HL-60 (cell line): Measurements from ENCODE around the gene MANF.

Source experiments
- DNase-seq, 2 experiments: peaks; one replicate each; pipeline ENCODE4 v3.0.0-alpha.2; 2010 to 2020; ENCODE audit warnings: low read depth in 1 of 2, low spot score in 1 of 2
- H3K27ac ChIP-seq: fragments of 250-450 bp; sonication (Bioruptor Pico); replicated peaks from 2 replicates; pipeline ENCODE4 v1.5.1; 2020; ENCODE audit warnings: mild to moderate bottlenecking, moderate library complexity
- H3K27me3 ChIP-seq: fragments of 250-450 bp; sonication (Bioruptor Pico); 2 replicates; pipeline ENCODE4 v1.5.1; 2021; ENCODE audit warnings: mild to moderate bottlenecking, moderate library complexity; ENCODE audit not compliant: insufficient read depth, poor library complexity, severe bottlenecking
- H3K4me3 ChIP-seq: replicated peaks from 2 replicates; pipeline ENCODE4 v1.5.1; 2011; ENCODE audit warnings: mild to moderate bottlenecking, control low read depth, low read length; ENCODE audit not compliant: insufficient read depth
- GABPA ChIP-seq: IDR thresholded peaks from 2 replicates; pipeline ENCODE4 v1.6.1; 2012; ENCODE audit warnings: low read depth
- POLR2AphosphoS5 ChIP-seq: IDR thresholded peaks from 2 replicates; pipeline ENCODE4 v1.6.1; 2012; ENCODE audit warnings: low read depth
- REST ChIP-seq: IDR thresholded peaks from 2 replicates; pipeline ENCODE4 v1.6.1; 2012; ENCODE audit warnings: low read depth; ENCODE audit not compliant: insufficient replicate concordance
- SPI1 ChIP-seq: IDR thresholded peaks from 2 replicates; pipeline ENCODE4 v1.6.1; 2012; ENCODE audit warnings: low read depth, mild to moderate bottlenecking, borderline replicate concordance
- TF ChIP-seq, protein P1 (sequence below): IDR thresholded peaks from one replicate; pipeline ENCODE4 v1.5.1; 2011; ENCODE audit warnings: low read length, control low read depth, inconsistent platforms; ENCODE audit not compliant: insufficient read depth

MANF gene

DNA sequence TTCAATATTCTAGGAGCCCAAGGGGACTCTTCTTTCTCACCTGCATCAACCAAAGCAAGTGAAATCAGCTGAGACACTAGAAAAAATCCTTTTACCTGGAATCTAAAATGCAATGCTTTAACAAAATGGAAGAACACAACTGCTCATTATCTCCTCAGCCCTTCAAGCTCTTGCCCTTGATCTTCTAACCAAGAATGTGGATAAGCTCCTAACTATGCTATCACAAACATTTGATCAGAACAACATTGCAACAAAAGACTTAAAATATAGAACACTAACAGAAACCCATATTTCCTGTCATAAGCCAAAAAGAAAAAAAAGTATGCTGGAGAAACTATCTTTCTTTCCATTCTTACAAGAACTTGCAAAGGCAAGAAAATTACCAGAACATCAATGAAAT, 18.6 kb downstream of the MANF start:
- Histone ChIP-seq H3K27ac (no peak overlapping the region), H3K27me3 (no peaks in the 10 kb centered on the region), H3K4me3 (no peak overlapping the region)
- no peak for TF ChIP-seq GABPA
- TF ChIP-seq POLR2AphosphoS5: no peak
- TF ChIP-seq, protein P1, sequence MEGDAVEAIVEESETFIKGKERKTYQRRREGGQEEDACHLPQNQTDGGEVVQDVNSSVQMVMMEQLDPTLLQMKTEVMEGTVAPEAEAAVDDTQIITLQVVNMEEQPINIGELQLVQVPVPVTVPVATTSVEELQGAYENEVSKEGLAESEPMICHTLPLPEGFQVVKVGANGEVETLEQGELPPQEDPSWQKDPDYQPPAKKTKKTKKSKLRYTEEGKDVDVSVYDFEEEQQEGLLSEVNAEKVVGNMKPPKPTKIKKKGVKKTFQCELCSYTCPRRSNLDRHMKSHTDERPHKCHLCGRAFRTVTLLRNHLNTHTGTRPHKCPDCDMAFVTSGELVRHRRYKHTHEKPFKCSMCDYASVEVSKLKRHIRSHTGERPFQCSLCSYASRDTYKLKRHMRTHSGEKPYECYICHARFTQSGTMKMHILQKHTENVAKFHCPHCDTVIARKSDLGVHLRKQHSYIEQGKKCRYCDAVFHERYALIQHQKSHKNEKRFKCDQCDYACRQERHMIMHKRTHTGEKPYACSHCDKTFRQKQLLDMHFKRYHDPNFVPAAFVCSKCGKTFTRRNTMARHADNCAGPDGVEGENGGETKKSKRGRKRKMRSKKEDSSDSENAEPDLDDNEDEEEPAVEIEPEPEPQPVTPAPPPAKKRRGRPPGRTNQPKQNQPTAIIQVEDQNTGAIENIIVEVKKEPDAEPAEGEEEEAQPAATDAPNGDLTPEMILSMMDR: no peak
- TF ChIP-seq SPI1: no peak
- no peak for TF ChIP-seq REST
- DNase-seq: no peak

DNA sequence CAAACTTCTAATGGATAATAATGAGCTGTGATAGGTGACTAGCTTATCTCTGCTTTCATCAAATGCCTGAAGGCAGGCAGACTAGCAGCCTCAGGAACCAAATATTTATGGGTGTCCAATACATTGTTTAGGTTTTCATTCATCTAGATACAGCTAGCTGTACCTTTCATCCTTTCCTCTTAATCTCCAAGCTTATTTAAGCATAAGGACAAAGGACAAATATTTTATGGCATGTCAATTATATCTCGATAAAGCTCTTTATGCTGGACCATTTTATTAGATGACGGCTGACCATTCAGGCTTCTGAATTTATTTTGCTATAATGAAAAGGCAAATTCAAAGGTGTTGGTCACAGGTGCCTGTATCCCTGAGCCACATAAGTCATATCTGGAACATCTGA, 22.9 kb downstream of the MANF start:
- no peak for DNase-seq
- Histone ChIP-seq H3K27ac (no peak overlapping the region), H3K4me3 (no peak overlapping the region), H3K27me3 (no peaks in the 10 kb centered on the region)
- no peak for TF ChIP-seq REST
- TF ChIP-seq SPI1: no peak
- no peak for TF ChIP-seq GABPA
- no peak for TF ChIP-seq POLR2AphosphoS5
- TF ChIP-seq, protein P1: no peak

DNA sequence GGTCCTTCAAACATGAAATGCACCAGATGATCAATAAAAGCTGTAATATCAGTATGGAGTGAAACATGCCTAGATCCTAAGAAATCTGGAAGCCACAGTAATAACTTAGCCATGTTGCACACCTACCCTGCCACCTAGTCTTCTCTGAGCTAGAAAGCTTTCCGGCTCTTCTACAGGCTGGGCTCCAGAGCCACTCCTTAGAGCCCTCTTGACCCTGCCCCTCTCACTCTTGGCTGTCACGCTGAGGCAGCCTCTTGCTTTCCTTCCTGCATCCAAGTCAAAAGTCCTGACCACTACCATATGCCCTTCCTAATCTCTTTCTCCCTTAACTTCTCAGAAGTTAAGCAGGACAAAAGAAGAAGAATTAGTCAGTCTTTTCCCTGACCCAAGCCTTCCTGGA, 23.7 kb downstream of the MANF start:
- Histone ChIP-seq H3K27ac (no peak overlapping the region), H3K4me3 (no peak overlapping the region), H3K27me3 (no peaks in the 10 kb centered on the region)
- TF ChIP-seq GABPA: no peak
- TF ChIP-seq REST: no peak
- TF ChIP-seq POLR2AphosphoS5: no peak
- TF ChIP-seq, protein P1: no peak
- no peak for TF ChIP-seq SPI1
- no peak for DNase-seq
